ENCODE measurements around the gene FOCAD.

GRCh38 chr9:21015129-21015815 is 331.2 kb downstream of the FOCAD start:
- TF ChIP-seq POLR2A (IDR thresholded peaks at IDR 0.05) (no peak), CTCF (IDR thresholded peaks at IDR 0.05) (no peak), POLR2AphosphoS5 (IDR thresholded peaks at IDR 0.05) (no peak)

All from prostate gland (tissue), 2 donors.